Skeletal muscle satellite cell (primary cell): ENCODE data around the gene EFNA5.

Experiments used
- H3K27me3 ChIP-seq: 2 replicates; pipeline ENCODE4 v1.7.0; 2013; ENCODE audit warnings: low read length; ENCODE audit not compliant: control insufficient read depth, insufficient read depth
- H3K36me3 ChIP-seq: 2 replicates; pipeline ENCODE4 v1.7.0; 2013; ENCODE audit warnings: mild to moderate bottlenecking, control low read depth, low read length; ENCODE audit not compliant: insufficient read depth
- H3K4me1 ChIP-seq: 2 replicates; pipeline ENCODE4 v1.7.0; 2013; ENCODE audit warnings: low read length; ENCODE audit not compliant: control insufficient read depth, insufficient read depth
- H3K4me2 ChIP-seq: 2 replicates; pipeline ENCODE4 v1.7.0; 2013; ENCODE audit warnings: mild to moderate bottlenecking, low read length
- H3K4me3 ChIP-seq: 2 replicates; pipeline ENCODE4 v1.7.0; 2013; ENCODE audit warnings: low read length
- H3K9ac ChIP-seq: 2 replicates; pipeline ENCODE4 v1.7.0; 2013; ENCODE audit warnings: mild to moderate bottlenecking, low read depth, low read length, moderate library complexity
- H3K9me3 ChIP-seq: replicated peaks from 2 replicates; pipeline ENCODE4 v1.7.0; 2013; ENCODE audit warnings: mild to moderate bottlenecking, control low read depth, low read length

Gene EFNA5

GRCh38 chr5:107338335-107338734 lies 332.4 kb downstream of the EFNA5 start:
- Histone ChIP-seq H3K27me3 (no peaks in the 10 kb centered on the region), H3K4me3 (no peak overlapping the region), H3K36me3 (no peaks in the 10 kb centered on the region), H3K9me3 (no peaks in the 10 kb centered on the region), H3K4me2 (no peak overlapping the region), H3K4me1 (no peaks in the 10 kb centered on the region), H3K9ac (no peak overlapping the region)

DNA sequence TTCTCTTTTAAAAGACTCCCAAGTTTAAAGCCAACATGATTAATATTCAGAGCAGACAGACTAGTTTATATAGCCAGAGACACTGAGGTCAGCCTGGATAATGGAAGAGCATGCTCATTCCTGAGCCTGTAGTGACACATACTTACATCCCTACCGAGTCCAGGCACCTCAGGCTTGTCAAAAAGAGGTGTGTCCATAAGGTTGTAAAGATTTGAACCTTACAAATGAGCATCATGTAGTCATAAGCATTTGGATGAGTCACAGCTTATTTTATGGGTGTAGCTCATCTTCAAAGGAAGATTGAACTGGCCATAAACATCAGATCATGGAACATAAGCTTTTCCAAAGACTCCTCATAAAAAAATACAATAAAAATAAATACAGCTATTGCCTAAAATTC lies 333.5 kb downstream of the EFNA5 start:
- Histone ChIP-seq H3K4me1 (no peaks in the 10 kb centered on the region), H3K27me3 (no peaks in the 10 kb centered on the region)

GRCh38 chr5:107331882-107332281 lies 338.9 kb downstream of the EFNA5 start:
- Histone ChIP-seq H3K4me2 (no peak overlapping the region), H3K4me3 (no peak overlapping the region), H3K4me1 (no peaks in the 10 kb centered on the region), H3K9me3 (no peaks in the 10 kb centered on the region), H3K36me3 (no peaks in the 10 kb centered on the region), H3K27me3 (no peaks in the 10 kb centered on the region), H3K9ac (no peak overlapping the region)

More for the DNA sequence above, 333.5 kb downstream of the EFNA5 start:
- Histone ChIP-seq H3K36me3 (no peaks in the 10 kb centered on the region), H3K4me3 (no peak overlapping the region), H3K9ac (no peak overlapping the region), H3K9me3 (no peaks in the 10 kb centered on the region), H3K4me2 (no peak overlapping the region)

- Histone ChIP-seq H3K36me3 (no peaks in the 10 kb centered on the region), H3K4me1 (no peaks in the 10 kb centered on the region), H3K4me2 (no peak overlapping the region), H3K4me3 (no peak overlapping the region), H3K9me3 (no peaks in the 10 kb centered on the region), H3K9ac (no peak overlapping the region), H3K27me3 (no peaks in the 10 kb centered on the region)
Measured at GRCh38 chr5:107331312-107331711, 339.4 kb downstream of the EFNA5 start.

DNA sequence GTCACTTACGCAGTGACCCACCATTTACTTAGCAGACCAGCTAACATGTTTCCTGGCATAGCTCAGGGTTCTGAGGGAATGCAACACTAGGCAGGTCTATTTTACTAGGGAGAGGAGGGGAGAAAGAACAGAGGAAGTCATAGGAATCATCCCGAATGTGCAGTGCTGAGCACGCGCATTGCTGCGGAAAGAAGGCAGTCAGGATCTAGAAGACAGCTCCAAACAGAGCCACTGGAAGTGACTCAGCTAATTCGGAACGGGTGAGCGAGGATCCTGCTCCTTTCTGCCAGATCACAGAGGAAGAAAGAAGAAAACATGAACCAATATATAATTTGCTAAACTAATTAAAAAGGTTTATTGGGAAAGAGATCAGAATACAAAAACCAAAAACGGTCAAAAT lies 339.8 kb downstream of the EFNA5 start:
- Histone ChIP-seq H3K27me3 (no peaks in the 10 kb centered on the region), H3K9me3 (no peaks in the 10 kb centered on the region), H3K36me3 (no peaks in the 10 kb centered on the region), H3K4me3 (no peak overlapping the region), H3K9ac (no peak overlapping the region), H3K4me1 (no peaks in the 10 kb centered on the region), H3K4me2 (no peak overlapping the region)

DNA sequence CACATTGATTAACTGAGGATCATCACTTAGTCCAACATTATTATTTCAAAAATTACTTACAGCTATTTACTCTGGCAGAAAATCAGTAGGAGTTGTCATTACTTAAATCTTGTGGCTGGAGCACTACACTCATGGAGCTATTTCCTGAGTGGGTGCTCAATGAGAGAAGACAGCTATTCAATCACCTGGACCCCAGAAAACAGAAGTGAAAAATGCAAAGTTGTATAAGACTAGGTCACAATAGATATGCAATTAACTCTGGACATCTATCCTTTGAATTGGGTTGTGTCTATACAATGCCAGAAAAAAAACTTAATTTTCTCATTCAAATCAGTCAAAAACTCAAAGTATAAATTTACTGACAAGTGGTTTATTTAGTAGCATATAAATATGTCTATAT lies 340.9 kb downstream of the EFNA5 start:
- no peak overlapping the region for H3K4me3 ChIP-seq

More for the DNA sequence above, 340.9 kb downstream of the EFNA5 start:
- Histone ChIP-seq H3K4me2 (no peak overlapping the region), H3K9me3 (no peaks in the 10 kb centered on the region), H3K4me1 (no peaks in the 10 kb centered on the region), H3K9ac (no peak overlapping the region), H3K36me3 (no peaks in the 10 kb centered on the region), H3K27me3 (no peaks in the 10 kb centered on the region)
